NCI-H187 treated with DMSO at 0.1 percent for 48 hours (cell line): ENCODE data around the gene TRIM28.

Source experiments
- DNase-seq: peaks from one replicate; lab custom pipeline; 2025; lab: John Stamatoyannopoulos, UW

Gene TRIM28

DNA sequence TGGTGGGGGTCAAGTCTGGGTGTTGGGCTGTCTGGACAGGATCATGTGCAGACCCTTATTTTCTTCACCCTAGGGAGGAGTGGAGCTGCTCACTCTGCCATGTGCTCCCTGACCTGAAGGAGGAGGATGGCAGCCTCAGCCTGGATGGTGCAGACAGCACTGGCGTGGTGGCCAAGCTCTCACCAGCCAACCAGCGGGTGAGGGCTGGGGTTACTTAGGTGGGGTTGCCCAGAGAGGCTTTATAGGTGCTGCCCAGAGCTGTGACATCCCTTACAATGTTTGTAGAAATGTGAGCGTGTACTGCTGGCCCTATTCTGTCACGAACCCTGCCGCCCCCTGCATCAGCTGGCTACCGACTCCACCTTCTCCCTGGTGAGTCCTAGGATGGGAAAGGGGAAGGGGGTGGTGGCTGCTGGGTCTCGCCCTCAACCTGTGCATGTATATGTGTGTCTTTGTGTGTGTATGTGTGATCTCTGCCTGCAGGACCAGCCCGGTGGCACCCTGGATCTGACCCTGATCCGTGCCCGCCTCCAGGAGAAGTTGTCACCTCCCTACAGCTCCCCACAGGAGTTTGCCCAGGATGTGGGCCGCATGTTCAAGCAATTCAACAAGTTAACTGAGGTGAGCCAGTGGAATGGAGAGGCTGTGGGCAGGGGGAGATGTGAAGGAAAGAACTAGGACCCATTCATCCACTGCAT is 5.9 kb downstream of the TRIM28 start:
- DNase-seq, result no peak

DNA sequence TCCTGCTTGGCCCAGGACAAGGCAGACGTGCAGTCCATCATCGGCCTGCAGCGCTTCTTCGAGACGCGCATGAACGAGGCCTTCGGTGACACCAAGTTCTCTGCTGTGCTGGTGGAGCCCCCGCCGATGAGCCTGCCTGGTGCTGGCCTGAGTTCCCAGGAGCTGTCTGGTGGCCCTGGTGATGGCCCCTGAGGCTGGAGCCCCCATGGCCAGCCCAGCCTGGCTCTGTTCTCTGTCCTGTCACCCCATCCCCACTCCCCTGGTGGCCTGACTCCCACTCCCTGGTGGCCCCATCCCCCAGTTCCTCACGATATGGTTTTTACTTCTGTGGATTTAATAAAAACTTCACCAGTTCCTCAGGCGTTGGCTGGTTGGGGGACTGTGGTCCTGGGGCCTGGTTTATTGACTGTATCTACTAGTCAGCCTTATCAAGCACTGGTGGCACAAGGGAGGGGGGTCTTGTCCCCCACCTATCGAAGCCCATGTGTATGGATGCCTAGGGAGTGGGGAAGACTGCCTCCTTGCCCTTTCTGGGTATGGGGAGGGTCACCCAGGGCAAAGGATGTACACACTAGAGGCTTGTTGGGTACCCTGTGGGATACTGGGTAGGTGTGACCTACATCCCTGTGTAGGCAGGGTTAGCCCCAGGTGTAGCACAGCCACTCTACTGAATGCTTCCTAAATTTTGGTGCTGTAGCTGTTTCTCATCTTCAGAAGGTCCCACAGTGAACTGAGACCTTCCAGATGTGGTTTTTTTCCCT is 6.7 kb downstream of the TRIM28 start:
- no peak for DNase-seq

DNA sequence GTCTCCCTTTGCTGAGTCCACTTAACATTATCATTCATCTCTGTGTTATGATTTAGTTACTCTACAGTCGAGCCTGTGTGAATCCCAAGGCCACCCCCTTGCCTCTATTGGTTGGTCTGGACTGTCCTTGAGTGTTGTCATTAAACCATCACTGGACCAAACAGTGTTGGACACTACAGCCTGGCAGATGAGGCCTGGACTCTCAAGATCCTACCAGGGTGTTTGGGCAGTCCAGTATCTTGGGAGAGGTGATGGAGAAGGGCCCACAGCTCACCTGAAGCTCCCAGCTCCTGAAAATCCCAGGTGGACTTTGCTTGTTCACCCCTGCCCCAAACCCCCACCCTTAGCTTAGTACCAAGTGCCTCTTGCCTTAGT is 7.2 kb downstream of the TRIM28 start:
- DNase-seq, result no peak

DNA sequence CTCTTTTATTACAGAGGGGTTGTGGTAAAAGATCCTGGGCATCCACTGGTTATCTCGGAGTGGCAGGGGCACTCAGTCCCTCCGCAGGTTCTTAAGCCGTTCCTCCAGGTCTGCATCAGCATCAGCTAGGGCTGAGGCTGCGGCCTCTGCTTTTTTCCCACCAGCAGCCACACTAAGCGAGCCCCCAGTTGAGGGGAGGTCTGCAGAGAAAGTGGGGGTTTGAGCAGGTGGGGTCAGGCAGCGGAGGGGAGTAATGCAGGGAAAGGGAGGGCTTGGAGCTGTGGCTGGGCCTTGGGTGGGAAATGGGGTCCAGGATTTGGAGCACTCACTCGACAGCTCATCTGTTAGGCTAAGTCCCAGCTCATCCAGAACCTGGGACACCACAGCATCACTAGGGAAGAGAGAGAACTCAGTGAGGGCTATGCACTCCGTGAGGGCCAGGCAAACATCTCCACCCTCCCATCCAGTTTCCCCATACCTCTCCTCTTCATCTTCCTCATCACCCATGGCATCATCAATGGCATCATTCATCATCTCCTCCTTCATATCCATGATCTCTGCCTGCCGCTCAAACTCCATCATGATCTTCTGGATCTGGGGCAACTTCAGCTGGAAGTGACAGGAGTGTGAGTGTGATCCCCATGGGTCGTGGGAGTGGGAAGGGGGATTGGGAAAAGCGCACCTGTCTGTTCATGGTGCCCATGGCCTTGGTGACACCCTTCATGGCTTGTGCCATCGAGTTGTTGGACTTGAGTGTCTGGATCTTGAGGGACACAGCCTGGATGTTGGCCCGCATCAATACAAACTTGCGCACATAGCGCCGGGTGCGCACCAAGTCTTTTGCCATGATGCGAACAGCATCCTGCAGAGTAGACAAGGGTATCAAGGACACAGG is 8.0 kb downstream of the TRIM28 start:
- DNase-seq, result no peak

DNA sequence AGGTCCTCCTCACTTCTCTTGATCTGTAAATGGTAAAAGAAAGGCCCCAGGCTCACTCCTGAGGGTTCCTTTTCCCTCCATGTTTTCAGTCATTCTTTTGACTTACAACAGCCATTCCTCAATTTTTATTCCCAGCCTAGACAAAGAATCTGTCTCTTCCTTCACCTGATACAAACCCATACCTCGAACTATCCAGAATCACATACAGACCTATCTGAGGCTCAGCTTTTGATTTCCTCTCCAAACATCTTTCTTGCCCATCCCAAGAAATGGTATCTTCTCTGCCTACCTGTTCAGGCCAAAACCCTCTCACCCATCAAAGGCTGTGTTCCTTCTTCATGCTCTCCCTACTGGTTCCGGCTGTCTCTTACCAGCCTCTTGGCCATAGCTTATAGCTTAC is 8.8 kb downstream of the TRIM28 start:
- DNase-seq, result no peak

DNA sequence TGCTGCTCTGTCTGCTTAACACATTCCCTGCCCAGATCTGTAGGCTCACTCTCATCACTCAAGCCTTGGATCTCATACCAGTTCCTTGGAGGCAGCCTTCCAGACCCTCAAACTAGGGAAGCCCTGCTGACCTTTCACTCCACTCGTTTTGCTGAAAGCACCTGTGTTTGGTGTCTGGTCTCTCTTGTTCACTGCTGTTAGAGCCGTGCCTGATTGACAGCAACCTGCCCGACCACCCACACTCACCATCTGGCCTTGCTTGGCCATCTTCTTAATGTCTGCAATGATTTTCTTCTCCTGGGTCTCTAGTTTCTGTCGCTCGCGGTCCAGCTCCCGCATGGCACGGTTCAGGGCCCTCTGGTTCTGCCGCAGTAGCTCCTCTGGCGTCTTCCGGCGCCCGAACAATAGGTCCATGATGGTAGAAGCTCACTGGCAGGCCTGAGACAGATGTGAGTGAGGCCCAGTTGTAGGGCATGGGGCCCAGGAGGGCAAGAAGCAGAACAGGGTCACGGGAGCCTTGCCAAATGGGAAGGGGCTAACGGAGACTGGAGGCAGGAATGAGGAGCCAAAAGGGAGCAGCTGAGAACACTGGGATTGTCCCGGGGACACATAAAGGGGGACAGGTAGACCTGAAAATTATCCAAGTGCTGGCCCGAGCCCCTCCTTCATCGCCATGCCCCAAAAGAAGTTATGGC is 10.1 kb downstream of the TRIM28 start:
- DNase-seq, result no peak

DNA sequence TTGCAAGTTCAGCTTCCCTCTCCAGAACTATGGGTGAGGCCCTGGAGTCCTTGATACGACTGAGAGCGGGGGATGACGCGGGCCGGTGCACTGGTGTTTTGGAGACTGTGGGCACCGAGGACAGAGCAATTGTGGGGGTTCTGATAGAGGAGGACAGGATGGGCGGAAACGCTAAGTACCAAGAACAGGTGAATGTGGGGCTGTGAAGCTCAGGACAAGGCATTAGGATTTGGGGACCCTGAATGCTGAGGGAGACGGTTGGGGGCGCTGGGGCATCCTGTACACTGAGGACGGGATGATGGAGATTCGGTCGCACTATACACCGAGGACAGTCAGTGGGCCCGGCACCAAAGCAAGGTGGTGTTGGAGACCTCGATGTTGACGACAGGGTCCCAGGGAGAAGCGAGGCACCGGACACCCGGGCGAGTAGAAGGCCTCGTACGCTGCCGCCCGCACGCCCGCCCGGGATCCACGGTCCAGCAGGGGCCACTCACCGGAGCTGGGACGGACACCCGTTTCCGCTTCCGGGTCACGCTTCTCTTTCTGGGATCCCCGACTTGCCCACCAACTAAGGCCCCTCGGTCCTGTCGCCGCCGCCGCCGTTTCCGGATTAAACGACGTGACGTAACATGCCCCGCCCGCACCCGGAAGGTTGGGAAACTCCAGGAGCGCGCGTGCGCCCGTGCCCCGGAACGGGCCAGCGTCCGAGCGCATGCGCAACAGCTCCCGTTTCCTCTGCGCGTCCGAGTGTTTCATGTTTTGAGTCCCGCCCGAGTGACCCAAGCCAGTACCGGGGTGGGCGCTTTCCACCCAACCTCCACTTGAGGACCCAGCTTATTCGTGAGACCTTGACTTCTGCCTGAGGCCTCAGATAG is 10.9 kb downstream of the TRIM28 start, which contains the start of gene CHMP2A:
Gene CHMP2A, minus strand, starts transcription at position 612 of the 875 bp plus-strand sequence. CDS start 893 bp downstream, outside the sequence.
- no peak for DNase-seq

DNA sequence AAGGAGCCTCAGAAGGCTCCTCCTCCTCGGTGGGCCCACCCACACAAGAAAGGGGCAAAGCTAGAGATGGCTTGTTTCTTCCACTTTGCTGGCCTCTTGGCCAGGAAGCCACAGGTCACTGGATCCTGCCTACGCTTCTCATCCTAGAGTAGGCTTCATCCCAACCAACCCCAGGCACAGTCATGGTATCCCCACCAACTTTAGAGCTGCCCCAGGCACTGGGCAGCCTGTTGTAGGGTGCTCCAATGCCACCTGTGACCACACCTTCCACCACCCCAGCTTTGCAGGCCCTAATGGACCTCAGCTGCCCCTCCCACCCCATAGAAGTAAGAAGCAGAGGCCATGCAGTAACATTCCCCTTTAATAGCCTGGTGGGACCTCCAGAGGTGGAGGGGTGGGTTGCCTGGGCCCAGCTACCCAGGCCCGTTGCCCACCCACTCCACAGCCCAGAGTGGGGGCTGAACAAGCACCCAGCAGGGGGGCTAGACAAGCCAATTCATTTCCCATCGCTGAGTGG is 11.6 kb downstream of the TRIM28 start:
- no peak for DNase-seq

DNA sequence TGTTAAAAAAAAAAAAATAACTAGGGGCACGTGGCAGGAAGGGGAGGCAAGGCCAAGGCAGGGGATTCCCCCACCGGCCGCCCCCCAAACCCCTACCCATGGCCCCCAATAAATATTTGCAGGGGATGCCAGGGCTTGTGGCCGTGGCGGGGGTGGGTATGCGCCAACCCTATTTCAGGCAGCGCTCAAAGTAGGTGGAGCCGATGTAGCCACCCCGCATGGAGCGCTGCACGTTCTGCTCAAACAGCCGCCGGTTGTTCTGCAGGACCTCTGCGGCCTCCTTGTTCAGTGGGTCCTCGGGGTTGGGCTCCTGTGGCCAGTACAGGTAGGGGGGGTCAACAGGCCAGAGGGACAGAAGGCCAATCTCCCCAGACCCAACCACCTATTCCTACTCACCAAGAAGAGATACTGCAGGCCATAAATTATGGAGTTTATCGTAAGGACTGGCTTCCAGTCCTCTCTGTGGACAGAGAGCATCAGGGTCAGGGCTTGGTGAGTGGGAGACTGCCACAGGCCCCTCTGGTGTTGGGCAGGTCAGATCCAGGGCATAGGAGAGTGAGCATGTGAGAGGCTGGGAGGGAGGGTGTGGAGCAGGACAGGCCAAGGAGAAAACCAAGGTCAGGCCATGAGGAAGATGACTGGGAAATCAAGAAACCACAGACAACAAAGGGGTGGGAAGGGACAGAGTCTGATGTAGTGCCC is 12.2 kb downstream of the TRIM28 start:
- no peak for DNase-seq

DNA sequence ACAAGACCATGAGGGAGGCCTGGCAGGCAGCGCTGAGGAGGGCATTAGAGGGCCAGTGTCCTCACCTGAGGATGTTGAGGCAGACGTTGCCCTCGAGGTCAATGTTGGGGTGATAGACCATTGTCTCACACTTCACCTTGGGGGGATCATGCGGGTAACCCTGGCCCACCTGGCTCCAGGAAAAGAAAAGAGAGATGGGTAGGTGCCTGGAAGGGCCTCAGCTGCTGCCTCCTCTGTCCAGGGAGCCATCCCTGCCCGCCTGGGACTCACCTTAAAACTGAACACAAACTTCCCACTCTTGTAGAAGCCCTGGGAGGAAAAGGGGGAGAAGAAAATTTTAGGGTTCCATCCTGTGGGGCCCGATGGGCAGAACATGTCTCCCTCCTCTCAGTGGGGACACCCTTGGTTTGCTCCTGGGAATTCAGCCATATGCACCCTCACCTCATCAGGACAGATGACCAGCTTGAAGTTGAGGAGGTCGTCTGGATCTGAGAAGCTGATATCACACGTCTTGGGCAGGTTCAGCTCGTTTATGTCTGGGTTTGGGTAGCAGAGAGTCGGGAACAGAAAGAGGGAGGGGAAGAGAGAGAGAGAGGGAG is 12.9 kb downstream of the TRIM28 start:
- no peak for DNase-seq

DNA sequence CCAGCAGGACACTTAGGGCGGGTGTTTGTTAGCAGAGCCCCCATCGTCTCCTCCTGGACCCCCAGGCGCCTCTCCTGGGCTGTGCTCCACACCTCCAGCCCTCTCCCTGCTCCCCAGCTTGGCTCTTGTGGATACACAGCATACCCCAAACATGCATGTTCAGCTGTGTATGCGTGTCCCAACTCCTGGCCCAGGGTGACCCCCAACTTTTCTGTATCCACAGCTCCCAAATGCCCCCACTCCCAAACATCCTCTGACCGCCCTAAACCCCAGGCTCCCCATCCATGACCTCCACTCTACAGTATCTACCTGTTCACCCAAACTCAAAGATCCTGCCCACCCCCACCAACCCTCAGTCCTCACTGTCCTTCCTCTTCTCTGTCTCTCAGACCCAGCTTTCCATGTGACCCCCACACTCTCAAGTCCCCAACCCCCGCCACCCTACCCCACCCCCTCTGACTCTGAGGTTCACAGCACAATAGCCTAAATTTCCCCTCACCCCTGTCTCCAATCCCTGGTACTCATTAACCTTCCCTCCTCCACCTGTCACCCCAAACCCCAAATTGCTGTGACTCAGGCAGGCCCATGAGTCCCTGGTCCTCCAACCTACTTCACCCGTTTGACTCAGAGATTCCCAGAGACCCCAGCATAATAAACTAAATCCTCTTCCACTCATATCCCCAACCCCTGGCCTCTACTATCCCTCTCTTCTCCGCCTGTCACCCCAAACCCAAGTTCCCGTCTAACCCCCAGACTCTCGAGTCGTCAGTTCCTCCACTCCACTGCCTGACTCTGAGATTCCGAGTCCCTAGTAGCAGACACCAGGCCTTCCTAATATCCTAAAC is 13.6 kb downstream of the TRIM28 start:
- no peak for DNase-seq

DNA sequence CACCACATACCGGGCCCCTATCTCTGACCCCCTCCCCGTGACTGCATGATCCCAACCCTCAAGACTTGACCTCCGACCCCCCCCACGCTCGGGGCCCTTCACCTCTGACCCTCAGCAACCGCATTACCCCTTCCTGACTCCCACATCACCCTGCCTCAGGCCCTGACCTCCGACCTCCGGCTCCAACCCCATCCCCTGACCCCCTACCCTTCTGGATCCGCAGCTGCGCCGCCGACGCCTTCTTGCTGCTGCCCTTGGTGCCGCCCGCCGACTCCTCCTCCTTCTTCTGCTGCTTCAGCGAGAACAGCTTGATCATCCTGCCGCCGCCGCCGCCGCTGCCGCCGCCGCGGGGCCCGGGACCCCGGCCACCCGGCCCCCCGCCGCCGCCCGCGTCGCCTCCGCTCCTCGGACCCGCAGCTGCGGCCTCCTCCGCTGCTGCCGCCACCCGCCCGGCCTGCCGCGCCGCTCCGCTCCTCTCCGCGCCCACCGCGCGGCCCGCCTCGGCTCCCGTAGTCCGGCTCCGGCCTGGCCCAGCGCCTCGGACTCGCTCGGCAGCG is 14.3 kb downstream of the TRIM28 start, which contains the start of gene UBE2M:
Gene UBE2M, minus strand, starts transcription at position 546 of the 557 bp plus-strand sequence. Its CDS starts 230 bp downstream, at position 316.
- no peak for DNase-seq

DNA sequence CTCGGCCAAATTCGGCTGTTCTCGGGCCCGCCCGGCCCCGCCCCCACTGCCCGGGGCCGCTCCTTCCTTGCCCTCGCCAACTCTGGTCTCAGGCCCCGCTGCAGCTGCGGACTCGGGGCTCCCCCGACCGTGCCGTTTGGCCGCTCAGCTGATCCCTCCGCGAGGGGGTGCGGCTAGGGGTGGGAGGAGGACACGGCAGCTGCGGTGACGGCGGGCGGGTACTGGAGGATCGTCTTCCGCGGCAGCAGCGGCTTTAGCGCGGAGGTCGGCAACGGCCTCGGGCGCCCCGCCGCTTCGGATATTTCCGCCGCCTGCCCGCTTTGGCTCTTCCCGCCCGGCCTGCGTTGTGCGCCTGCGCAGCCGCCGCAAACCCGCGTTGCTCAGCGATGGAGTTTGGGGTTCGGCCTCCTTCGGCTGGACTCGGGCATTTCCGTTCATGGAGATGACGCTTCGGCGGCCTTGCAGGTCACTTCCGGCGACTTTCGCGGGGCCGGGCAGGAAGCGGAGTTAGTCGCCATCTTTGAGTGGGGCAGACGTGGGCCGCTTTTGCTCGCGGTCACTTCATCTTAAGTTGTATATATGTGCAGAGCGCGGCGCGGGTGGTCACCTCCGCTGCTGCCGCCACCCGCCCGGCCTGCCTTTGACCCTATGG is 14.9 kb downstream of the TRIM28 start:
- no peak for DNase-seq

DNA sequence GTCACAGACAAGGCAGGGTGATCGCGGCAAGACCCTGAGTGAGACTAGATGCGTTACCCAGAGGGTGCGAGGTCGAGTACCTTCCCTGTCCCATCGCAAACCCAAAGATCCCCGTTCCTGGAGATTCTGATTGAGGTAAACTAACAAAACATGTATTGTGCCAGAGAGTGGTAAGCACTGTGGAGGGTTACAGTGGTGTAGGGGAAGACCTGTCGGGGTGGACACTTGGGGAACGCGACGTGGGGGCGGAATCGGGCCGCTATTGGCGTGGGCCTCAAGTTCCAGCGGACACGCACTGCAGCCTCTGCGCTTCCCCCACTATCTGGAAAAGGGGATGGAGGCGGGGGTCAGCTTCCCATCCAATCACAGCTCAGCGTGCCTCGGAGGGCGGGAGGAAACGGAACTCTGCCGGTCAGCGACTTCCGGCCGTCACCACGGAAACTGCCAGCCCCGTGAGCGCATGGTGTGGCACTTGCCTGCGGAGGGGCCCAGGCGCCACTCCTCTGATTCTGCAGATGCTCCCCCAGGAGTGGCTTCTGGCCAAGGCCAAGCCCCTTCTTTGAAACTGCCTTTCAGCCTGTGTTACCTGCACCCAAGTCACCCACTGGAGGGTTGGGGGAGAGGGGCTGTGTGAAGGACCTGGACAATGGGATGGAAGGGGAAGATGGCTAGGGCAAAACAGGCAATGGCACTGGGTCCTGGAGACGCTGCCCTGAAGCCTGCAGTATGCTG is 15.6 kb downstream of the TRIM28 start:
- DNase-seq, result no peak

DNA sequence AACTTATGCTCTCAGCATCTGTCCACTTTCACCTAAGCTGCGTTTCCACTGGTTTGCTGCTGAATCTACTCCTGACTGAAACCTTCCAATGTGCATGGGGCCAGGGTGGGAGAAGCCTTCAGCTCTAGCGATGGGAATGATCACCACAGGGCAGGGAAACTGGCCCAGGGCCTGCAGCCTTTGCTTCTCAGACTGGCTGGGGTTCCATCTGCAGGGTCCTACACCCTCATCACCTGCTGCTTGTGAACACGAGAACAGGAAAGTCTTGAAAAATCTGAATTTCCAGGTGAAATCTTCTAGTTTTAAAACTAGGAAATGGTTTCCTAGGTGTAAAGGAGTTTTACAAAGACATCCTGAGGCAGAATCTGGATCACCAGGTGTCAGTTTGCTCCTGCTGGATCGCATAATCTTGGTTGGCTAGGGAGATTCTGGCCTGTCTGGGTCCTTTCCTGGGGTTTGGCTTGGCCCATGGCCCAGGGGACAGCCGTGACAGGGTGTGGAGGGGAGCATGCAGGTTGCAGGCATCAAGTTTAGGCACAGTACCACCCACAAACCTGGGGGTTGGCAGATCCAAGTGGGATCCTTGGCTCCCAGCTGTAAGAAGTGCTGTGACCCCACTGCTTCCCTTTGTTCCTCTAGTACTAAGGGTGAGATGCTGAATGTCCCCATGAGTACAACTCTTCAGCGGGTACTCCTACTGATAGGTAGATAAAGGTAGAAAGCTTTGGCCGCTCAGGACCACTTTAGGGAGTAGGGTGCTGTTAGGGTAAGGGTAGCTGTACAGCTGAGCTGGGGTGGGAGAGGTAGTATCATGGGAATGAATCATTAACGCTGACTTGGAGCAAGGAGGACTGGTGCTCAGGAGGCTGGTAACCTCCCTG is 16.4 kb downstream of the TRIM28 start:
- DNase-seq, result no peak

DNA sequence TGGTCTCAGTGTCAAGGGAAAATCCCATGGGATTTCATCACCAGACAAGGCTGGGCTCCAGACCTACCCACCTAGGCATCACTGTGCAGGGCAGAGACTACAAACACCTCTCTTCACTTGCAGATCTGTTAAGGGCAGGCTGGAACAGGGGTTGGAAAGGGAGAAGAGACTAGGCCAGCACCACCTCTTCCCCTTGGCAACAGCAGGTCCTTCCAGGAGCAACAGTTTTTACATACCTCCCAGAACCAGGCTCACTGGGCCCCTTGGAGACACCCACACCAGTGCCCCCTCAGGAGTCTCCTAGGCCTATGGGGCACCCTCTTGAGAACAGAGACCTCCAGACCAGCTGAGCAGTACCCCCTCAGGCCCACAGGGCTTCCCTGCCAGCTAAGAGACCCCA is 17.1 kb downstream of the TRIM28 start:
- DNase-seq, result no peak
